ENCODE data around the gene ATN1. TPM values are rescaled to one million over a fixed set of nuclear protein-coding genes. Genes with fewer than 3 reads are reported as not detected.

Gene ATN1
- total and polyA plus RNA-seq, 9 of the 15 experiments (the other 6 are each of a cell fraction or from before 2014, with no cell fraction given) = 0.15 to 49.8 (median 2.7) TPM

- TF ChIP-seq ZMIZ1 (IDR thresholded peaks at IDR 0.05; ENCODE audit: low read depth in 2 of 2, low read length in 2 of 2) (no peak; a peak in 1 of 4 replicates), BHLHE40 (IDR thresholded peaks at IDR 0.05; ENCODE audit: low read length) (peak; percentile 99), NFE2 (IDR thresholded peaks at IDR 0.05; ENCODE audit: low read depth) (peak; percentile 100), GABPA (tag; conservative IDR thresholded peaks at IDR 0.05; ENCODE audit: low read depth) (peak; percentile 61), E2F1 (CRISPR knock-in tag; IDR thresholded peaks at IDR 0.05) (peak; percentile 83; the same call in 1 of the 2 replicates), ZNF408 (CRISPR knock-in tag; IDR thresholded peaks at IDR 0.05; ENCODE audit: low read depth) (no peak), ZNF609 (CRISPR knock-in tag; IDR thresholded peaks at IDR 0.05; ENCODE audit: borderline replicate concordance) (no peak), PREB (CRISPR knock-in tag; IDR thresholded peaks at IDR 0.05) (no peak), IRF2 (CRISPR knock-in tag; IDR thresholded peaks at IDR 0.05) (no peak), NONO (IDR thresholded peaks at IDR 0.05; ENCODE audit: low read depth in 2 of 2, low read length in 1 of 2) (peak in 1 of 2 experiments; percentile 66; a peak in 2 of 4 replicates), SREBF1 (IDR thresholded peaks at IDR 0.05; ENCODE audit: borderline replicate concordance, low read depth, low read length) (no peak), E2F6 (IDR thresholded peaks at IDR 0.05; ENCODE audit: borderline replicate concordance in 1 of 2, extremely low read depth in 1 of 2, insufficient read depth in 1 of 2, insufficient read length in 1 of 2, low read depth in 1 of 2, low read length in 1 of 2, poor library complexity in 1 of 2, severe bottlenecking in 1 of 2) (peak; percentile 59 to 79), POLR2B (IDR thresholded peaks at IDR 0.05; ENCODE audit: low read depth, partially characterized antibody) (peak; percentile 70)
Measured at GRCh38 chr12:6890789-6891645, 36.7 kb upstream of the ATN1 start (continued).

Data from K562 (cell line).